GM18526 (cell line): ENCODE data around the gene METAP2.

Source experiments
- POLR2A ChIP-seq: IDR thresholded peaks from 3 replicates; pipeline ENCODE4 v1.6.1; 2011; ENCODE audit not compliant: insufficient read length; ENCODE audit errors: extremely low read depth

Gene METAP2

DNA sequence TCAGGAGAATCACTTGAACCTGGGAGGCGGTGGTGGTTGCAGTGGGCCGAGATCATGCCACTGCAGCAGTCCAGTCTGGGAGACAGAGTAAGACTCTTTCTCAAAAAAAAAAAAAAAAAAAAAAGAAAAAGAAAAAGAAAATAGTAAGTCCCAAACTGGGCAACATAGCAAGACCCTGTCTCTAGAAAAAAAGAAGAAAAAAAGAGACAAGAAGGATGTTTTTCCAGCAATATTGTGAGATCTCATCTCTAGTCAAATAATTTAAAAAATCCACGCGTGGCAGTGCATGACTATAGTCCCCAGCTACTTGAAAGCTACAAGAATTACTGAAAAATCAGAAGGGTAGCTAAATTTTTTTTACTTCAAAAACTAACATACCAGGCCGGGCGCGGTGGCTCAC, 69.4 kb downstream of the METAP2 start:
- TF ChIP-seq POLR2A: no peak

DNA sequence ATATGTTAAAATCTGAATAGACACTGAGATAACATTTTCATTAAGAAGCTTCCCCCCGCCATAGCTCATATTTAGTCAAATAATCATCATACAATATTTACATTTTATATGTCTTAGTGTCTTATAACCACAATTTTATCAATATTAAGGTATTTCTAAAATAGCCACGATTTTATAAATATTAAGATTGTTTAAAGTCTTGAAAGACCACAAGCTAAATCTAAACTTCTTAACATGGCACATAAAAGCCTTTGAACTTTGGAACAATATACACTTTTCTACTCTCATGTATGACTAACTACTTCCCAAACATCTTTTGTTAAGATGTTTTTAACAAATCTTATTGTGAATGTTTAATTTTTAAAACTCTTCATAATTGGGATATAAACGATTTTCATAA, 70.8 kb downstream of the METAP2 start:
- no peak for TF ChIP-seq POLR2A

DNA sequence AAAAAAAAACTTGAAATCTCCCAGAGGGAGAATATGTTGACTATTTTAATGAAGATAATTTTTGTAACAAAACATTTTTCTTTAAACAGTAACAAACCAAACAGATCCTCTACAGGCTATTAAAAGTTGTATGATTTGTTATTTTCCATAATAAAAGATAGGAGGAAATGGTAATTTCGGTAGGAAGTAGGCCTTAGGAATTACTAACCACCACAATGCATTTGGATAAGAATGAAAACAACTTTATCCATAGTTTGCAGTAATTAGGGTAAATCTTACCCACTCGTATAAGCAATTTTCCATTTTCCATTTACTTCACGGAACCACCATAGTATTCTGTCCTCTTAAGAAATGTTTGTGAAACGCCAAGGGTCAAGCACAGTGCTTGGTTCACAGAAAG, 71.4 kb downstream of the METAP2 start:
- no peak for TF ChIP-seq POLR2A

DNA sequence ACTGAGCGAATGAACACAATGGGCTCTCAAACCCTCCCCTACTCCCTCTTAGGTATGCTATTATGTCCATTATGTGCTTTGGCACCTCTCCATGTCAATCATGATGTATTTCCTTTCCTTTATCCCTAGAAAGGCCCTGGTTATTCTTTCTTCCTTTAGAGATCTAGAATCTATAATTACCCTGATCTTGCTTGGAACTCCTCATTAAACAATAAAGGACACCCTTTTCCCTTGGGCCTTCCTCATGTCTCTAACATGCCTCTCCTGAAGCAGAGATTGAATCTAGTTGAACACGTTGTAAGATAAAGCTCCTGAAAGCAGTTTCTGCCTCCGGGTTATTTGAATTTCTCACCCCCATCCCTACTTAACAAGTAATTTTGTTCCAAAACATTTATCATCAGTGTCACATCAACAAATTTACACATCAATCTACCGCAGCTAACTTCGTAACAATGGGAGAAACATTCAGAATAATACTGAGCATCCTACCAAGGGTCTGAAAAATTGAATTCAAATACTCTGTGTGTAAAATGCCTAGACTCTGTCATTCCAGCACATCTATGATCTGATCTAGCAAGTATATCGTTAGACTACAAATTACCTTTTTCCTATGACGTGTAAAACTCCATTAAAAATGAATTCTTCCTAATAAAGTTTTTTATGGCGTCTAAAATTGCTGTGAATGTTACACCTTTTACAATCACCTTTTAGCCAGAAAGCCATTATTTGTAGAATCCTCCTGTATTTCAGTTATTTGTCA, 72.0 kb downstream of the METAP2 start:
- TF ChIP-seq POLR2A: no peak

DNA sequence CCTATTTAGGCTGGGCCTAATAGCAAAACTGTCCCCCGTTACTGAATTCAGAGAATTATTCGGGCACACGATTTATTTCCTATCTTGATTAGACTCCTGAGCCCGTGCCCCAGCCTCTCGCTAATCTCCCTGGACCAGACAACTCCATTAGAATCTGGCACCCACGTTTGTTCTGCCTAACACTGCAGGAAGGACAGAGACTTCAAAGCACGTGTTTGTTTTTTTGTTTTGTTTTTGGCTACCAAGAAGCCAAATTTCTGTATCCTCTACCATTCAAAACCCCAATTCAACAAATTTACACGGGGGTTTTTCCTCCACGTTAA, 72.5 kb downstream of the METAP2 start:
- TF ChIP-seq POLR2A: no peak

DNA sequence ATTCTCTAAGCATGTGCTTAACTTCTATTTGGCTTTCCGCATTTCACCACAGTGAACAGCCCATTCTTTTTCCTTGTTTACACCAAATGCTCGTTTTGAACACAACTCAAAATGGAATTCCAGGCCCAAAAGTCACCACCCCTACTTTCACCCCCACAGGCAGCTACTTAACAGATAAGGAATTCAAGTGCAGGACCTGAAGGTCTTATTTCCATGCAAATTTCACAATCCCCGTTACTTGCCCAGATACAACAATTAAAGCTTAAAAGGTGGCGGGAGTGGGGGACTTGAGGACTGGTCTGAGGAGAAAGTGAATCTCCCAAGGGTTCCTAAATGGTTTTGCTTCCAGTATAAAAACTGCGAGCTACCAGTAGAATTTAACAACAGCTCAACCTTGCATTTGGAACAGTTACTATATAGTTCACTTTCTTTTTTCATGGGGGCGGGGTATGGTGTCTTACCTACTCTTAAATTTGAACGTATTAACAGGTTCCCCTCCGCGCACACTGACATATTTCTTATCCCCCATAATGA, 73.6 kb downstream of the METAP2 start:
- no peak for TF ChIP-seq POLR2A

DNA sequence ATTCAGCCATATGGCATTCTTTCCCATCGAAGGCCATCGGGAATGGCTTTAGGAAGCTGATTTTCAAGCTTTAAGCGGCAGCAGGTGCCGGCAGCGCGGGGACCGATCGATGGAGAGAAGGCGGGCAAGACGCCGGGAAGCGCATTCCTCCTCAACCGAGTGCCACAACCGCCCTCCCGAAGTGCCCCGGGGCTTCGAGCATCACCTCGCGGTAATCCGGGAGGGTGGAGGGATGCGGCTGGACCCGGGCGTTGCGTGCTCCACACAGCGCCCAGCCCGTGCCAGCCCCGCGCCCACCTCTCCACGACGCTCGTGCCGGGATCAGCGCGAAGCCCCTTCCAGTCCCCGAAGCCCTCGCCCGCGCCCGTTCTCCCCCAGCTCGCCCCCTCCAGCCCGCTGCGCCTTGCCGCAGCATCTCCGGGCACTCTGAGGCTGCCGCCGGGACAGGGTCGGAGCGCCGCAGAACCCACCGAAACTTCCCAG, 74.1 kb downstream of the METAP2 start:
- no peak for TF ChIP-seq POLR2A

DNA sequence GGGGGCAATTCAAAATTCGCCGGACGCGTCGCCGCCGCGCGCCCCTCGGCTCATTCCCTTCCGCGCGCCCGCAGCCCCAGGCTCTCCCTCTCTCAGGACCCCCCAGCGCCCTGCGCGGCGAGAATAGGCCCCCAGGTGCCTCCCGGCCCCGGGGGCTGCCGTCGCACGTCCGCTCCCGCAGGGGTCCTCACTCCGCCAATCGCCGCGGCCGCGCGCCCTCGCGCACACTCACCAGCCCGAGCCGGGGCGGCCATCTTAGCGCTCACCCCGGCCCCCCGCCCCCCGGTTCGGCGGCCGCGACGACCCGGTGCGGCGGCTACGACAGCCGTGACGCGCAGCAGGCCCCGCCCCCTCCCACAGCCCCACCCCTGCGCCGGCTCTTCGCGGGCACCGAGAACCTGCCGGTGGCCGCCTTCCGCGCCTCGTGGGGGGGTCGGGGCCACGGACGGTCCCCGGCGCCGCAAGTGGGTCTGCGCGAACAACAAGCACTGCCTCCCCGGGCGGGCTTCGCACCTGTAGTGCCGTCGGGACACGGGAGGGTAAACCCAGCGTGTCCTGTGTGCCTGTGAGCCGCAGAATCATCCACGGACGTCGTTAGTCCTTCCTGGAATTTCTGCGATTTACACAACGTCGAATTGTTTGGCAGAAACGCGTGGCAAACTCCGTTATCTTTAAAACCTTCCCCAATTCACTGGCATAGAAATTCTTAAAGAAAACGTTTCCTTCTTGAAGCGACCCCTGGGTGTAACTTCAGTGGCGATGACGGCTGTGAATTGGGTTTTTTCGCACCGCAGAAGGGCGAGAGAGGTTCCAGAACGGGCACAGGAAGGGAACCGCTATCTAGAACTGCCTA, 74.8 kb downstream of the METAP2 start:
- no peak for TF ChIP-seq POLR2A

DNA sequence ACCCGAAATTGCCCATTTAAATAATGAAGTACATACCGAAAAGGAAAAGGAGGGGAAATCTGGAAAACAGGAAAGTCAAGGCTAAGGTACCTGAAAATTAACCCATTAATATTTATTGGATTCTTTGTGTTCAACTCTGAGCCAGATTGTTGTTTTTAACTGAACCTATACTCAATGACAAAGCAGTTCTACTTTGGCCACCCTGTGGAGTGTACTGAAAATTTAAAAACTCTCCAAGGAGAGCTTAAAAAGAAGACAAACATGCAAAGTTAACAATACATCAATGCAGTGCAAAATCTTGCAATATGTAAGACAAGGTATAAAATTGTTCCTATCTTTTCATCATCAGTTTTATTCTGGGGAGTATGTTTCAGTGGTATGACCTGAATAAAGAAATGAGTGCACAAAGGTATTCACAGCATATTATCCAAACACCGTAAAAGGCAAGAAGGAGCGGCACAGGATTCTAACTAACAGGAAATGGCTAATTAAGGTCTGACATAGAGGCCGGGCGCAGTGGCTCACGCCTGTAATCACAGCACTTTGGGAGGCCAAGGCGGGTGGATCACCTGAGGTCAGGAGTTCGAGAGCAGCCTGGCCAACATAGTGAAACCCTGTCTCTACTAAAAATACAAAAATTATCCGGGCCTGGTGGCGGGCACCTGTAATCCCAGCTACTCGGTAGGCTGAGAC, 75.6 kb downstream of the METAP2 start:
- TF ChIP-seq POLR2A: no peak

DNA sequence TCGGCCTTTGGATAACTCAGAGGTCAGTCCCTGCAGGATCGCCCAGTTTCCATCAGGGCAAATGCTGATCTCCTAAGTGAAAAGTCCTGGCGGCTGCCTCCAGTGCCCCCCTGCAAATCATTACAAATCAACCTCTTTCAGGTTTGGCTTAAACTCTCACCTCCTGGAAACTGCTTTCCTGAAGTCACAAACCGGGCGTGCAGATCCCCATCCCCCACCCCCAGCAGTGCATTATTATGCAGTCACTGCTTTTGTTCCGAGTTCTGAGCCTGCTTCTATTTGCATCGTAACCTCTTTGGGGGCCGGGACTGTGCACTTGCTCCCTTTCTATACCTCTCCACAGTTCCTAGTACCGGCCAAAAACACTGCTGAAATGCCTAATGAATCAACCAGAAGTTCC, 77.4 kb downstream of the METAP2 start, which contains the start of gene USP44:
Gene USP44, minus strand, starts transcription at position 172 of the 400 bp plus-strand sequence. CDS start 17,220 bp downstream, outside the sequence.
- TF ChIP-seq POLR2A: no peak

DNA sequence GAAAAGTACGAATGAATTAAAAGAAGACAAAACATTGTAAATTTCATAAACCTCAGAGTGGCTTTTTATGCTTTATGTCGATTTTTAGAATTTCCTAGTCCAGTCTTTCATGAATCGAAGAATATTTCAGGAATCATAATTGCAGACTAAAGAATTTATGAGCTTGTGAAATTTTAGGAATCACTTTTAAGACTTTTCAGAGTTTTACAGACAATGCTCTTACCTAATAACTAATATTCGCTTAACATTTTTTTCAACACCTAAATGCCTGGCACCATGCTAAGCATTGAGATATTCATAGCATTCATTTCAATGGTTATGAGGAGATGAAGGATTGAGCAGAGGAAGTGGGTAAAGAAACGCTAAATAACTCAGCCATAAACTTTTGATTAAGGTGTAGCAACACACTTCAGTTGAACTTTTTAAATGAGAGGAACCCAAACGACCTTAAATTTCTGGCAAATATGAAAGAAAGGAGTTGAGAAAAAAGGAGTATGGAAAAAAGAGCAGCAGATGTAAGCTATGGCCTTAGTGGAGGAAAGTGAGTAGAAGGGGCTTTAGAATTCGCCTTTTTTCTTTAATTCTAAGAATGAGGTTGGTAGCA, 78.1 kb downstream of the METAP2 start:
- TF ChIP-seq POLR2A: no peak

DNA sequence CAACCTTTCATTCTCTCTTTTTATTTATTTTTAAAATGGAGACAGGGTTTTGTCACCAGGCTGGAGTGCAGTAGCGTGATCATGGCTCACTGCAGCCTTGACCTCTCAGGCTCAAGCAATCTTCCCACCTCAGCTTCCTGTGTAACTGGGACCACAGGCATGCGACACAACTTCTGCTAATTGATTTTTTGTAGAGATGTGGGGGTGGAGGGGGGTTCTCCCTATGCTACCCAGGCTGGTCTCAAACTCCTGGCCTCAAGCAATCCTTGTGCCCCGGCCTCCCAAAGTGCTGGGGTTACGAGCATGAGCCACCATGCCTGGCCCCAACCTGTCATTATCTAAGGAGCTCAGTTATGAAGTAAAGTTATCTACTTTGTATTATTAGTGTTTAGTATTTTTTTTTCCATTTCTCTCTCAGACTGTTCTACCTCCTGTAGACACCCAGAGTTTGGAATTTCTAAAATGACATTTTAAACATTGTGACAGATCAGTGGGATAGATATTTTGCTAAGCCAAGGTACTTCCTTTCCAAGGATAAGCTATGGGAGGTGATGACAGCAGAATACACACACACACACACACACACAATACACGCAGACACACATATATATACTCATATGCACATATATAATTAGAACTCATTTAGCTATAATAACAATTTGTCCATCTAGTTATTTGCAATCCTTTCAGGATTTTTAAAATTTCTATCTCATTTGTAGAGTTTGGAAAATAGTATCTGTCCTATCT, 79.4 kb downstream of the METAP2 start:
- no peak for TF ChIP-seq POLR2A

DNA sequence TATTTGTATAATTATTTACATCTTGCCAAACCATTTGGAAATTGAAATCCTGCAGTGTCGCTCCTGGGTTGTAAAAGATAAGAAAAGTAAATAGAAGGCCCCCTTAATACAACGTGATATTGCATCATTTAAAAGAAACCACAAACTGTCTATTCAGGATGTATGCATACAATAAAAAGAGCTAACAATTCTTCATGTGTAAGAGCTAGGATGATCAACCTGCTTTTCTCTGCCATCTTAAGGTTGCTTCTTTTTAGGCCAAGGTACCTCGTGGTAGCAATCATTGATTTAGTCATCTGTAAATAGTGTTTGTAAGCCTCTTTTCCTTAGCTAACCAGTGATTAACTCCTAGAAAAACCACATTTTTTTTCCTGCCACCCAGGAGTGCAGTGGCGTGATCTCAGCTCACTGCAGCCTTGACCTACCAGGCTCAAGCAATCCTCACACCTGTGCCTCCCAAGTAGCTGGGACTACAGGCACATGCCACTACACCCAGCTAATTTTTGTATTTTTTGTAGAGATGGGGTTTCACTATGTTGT, 80.7 kb downstream of the METAP2 start:
- no peak for TF ChIP-seq POLR2A

DNA sequence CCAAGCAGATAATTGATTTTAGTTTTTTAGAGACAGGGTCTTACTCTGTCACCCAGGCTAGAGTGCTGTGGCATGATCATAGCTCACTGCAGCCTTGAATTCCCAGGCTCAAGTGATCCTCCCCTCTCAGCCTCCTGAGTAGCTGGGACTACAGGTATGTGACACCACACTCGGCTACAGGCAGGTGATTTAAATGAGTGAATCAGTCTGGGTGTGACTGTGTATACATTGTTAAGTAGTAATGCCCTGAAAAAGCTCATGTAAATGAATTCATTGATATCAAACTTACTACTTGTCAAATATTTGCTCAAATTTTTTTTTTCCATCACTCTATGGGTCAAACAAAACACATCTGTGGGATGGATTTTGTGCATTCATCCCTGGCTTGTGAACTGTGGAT, 83.7 kb downstream of the METAP2 start:
- no peak for TF ChIP-seq POLR2A
